Tibial nerve (tissue), 4 donors: ENCODE measurements around the gene ACOT6. TPM values are rescaled to one million over a fixed set of nuclear protein-coding genes. Genes with fewer than 3 reads are reported as not detected.

Source experiments
- DNase-seq, 2 donors: peaks; one replicate each; pipeline ENCODE4 v3.0.0-alpha.2; 2019; ENCODE audit warnings: low spot score in 2 of 2
- H3K27ac ChIP-seq, 4 donors: fragments of 200-600 bp; sonication (generic) in 3 of 4; one replicate each; pipeline ENCODE4 v1.5.1; 2017 to 2019; ENCODE audit warnings: mild to moderate bottlenecking in 1 of 4
- H3K27me3 ChIP-seq, 2 donors: fragments of 200-600 bp; sonication (generic) in 1 of 2; one replicate each; pipeline versions ENCODE4 v1.5.1 to v1.6.0; 2017 to 2019
- H3K36me3 ChIP-seq, 3 donors: fragments of 200-600 bp; sonication (generic); one replicate each; pipeline ENCODE4 v1.5.1; 2018 to 2019
- H3K4me1 ChIP-seq, 4 donors: fragments of 200-600 bp; sonication (generic) in 3 of 4; one replicate each; pipeline ENCODE4 v1.5.1; 2017 to 2019
- H3K4me3 ChIP-seq, 4 donors: fragments of 200-600 bp; sonication (generic) in 3 of 4; one replicate each; pipeline ENCODE4 v1.5.1; 2017 to 2019; ENCODE audit warnings: mild to moderate bottlenecking in 1 of 4, moderate library complexity in 1 of 4
- H3K9me3 ChIP-seq, 4 donors: fragments of 200-600 bp; sonication (generic) in 3 of 4; one replicate each; pipeline ENCODE4 v1.5.1; 2017 to 2019
- CTCF ChIP-seq, 5 experiments: fragments of 200-600 bp in 3 of 5; fragments of 450-650 bp in 2 of 5; sonication (generic) in 3 of 5; IDR thresholded peaks; one replicate each; pipeline ENCODE4 v1.5.1; 2016 to 2019; ENCODE audit warnings: antibody characterized with exemption in 5 of 5, mild to moderate bottlenecking in 3 of 5, moderate library complexity in 2 of 5
- EP300 ChIP-seq, 2 donors: sonication (generic); formaldehyde crosslinking; IDR thresholded peaks; one replicate each; pipeline ENCODE4 v1.6.1; 2017; ENCODE audit warnings: antibody characterized with exemption in 2 of 2, mild to moderate bottlenecking in 1 of 2
- POLR2A ChIP-seq, 2 donors: fragments of 450-650 bp; IDR thresholded peaks; one replicate each; pipeline ENCODE4 v1.6.1; 2017; ENCODE audit warnings: antibody characterized with exemption in 2 of 2, mild to moderate bottlenecking in 2 of 2, moderate library complexity in 2 of 2
- WGBS, 2 donors: methylation state at CpG; one replicate each; pipeline ENCODE4 v1.1.5; 2018; 5-methylcytosine and 5-hydroxymethylcytosine counted together
- total RNA-seq, 4 donors: library from RNA; depleted of rRNA; stranded (reverse); fragments of >200 nt; gene quantifications; one replicate each; pipeline ENCODE4 v1.1.0, GENCODE V29; 2016

ACOT6 gene
- total RNA-seq, 4 donors from 2014 or later, result 0.39 TPM; not detected in 3

- no peak for TF ChIP-seq CTCF (IDR thresholded peaks at IDR 0.05)
- TF ChIP-seq EP300 (IDR thresholded peaks at IDR 0.05), result no peak
- no peak for TF ChIP-seq POLR2A (IDR thresholded peaks at IDR 0.05)
- WGBS, 2 donors, result 93 to 95% methylated on average over 4 of the region's 4 CpGs
- Histone ChIP-seq H3K4me1 (no peaks in the 10 kb centered on the region), H3K36me3 (no peaks in the 10 kb centered on the region), H3K4me3 (no peak overlapping the region), H3K27me3 (no peaks in the 10 kb centered on the region), H3K27ac (no peak overlapping the region), H3K9me3 (no peaks in the 10 kb centered on the region)
- no peak for DNase-seq
These were observed 11.3 kb downstream of the ACOT6 start for GRCh38 chr14:73623504-73624054.

- H3K27ac ChIP-seq, result no peak overlapping the region
- no peaks in the 10 kb centered on the region for H3K9me3 ChIP-seq
- no peak for DNase-seq
- H3K27me3 ChIP-seq, result no peaks in the 10 kb centered on the region
- no peaks in the 10 kb centered on the region for H3K4me1 ChIP-seq
- TF ChIP-seq POLR2A (IDR thresholded peaks at IDR 0.05) (no peak), CTCF (IDR thresholded peaks at IDR 0.05) (no peak), EP300 (IDR thresholded peaks at IDR 0.05) (no peak)
- H3K4me3 ChIP-seq, result no peak overlapping the region
- WGBS, 2 donors, result 26 to 29% methylated on average over 1 of the region's 1 CpG
- no peaks in the 10 kb centered on the region for H3K36me3 ChIP-seq
These were observed 13.4 kb downstream of the ACOT6 start for GRCh38 chr14:73625706-73626105.

GRCh38 chr14:73627151-73627558 is 14.8 kb downstream of the ACOT6 start:
- no peaks in the 10 kb centered on the region for H3K9me3 ChIP-seq
- H3K27ac ChIP-seq, result no peak overlapping the region
- DNase-seq, result no peak
- H3K27me3 ChIP-seq, result no peaks in the 10 kb centered on the region
- no peak overlapping the region for H3K4me3 ChIP-seq
- WGBS, 2 donors, result 90 to 92% methylated on average over 2 of the region's 2 CpGs
- TF ChIP-seq EP300 (IDR thresholded peaks at IDR 0.05) (no peak), POLR2A (IDR thresholded peaks at IDR 0.05) (no peak), CTCF (IDR thresholded peaks at IDR 0.05) (no peak)
- no peaks in the 10 kb centered on the region for H3K36me3 ChIP-seq
- H3K4me1 ChIP-seq, result no peaks in the 10 kb centered on the region

GRCh38 chr14:73630009-73630780 is 17.9 kb downstream of the ACOT6 start:
- Histone ChIP-seq H3K9me3 (no peaks in the 10 kb centered on the region), H3K36me3 (no peaks in the 10 kb centered on the region)

More at GRCh38 chr14:73630009-73630780, 17.9 kb downstream of the ACOT6 start:
- no peak for DNase-seq
- H3K27ac ChIP-seq, result no peak overlapping the region
- TF ChIP-seq CTCF (IDR thresholded peaks at IDR 0.05), result no peak
- TF ChIP-seq POLR2A (IDR thresholded peaks at IDR 0.05), result no peak
- no peak for TF ChIP-seq EP300 (IDR thresholded peaks at IDR 0.05)
- H3K4me3 ChIP-seq, result no peak overlapping the region
- WGBS, 2 donors, result 84% methylated on average over 10 of the region's 10 CpGs
- no peaks in the 10 kb centered on the region for H3K27me3 ChIP-seq
- H3K4me1 ChIP-seq, result peaks cover 0 to 15% (median 6%) of the 10 kb centered on the region in 4 donors
